GM12865 (cell line): ENCODE data around the gene TMPRSS12.
"Not testable (repeated sequence)": the region's sequence is repeated elsewhere in the genome, so short reads cannot be mapped to it uniquely, and the experiment has no call there.

Experiments
- DNase-seq: peaks from one replicate; pipeline ENCODE4 v3.0.0; 2010; ENCODE audit warnings: low read depth
- H3K4me3 ChIP-seq: 2 replicates; pipeline ENCODE4 v1.5.1; 2011; ENCODE audit warnings: mild to moderate bottlenecking, low read depth, low read length, control low read depth
- TF ChIP-seq, protein P1 (sequence below): IDR thresholded peaks from 2 replicates; pipeline ENCODE4 v1.5.1; 2011; ENCODE audit warnings: low read length, control low read depth, low read depth, inconsistent platforms; ENCODE audit not compliant: insufficient read depth; ENCODE audit errors: missing control alignments

The TMPRSS12 gene

DNA sequence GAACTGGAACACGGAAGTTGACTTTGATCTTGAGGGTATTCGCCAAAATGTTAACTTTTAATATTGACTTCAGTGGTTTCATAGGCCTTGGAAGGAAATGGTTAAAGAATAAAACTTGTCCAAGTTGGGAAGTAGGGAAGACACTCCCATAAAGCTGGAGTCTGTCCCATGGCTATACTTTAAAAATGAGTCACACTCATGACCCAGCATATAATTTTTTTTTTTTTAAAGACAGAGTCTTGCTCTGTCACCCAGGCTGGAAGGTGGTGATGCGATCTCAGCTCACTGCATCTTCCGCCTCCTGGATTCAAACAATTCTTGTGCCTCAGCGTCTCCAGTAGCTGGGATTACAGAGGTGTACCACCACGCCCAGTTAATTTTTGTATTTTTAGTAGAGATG lies 19.6 kb downstream of the TMPRSS12 start:
- TF ChIP-seq, protein P1, sequence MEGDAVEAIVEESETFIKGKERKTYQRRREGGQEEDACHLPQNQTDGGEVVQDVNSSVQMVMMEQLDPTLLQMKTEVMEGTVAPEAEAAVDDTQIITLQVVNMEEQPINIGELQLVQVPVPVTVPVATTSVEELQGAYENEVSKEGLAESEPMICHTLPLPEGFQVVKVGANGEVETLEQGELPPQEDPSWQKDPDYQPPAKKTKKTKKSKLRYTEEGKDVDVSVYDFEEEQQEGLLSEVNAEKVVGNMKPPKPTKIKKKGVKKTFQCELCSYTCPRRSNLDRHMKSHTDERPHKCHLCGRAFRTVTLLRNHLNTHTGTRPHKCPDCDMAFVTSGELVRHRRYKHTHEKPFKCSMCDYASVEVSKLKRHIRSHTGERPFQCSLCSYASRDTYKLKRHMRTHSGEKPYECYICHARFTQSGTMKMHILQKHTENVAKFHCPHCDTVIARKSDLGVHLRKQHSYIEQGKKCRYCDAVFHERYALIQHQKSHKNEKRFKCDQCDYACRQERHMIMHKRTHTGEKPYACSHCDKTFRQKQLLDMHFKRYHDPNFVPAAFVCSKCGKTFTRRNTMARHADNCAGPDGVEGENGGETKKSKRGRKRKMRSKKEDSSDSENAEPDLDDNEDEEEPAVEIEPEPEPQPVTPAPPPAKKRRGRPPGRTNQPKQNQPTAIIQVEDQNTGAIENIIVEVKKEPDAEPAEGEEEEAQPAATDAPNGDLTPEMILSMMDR = no peak
- no peak overlapping the region for H3K4me3 ChIP-seq
- no peak for DNase-seq

DNA sequence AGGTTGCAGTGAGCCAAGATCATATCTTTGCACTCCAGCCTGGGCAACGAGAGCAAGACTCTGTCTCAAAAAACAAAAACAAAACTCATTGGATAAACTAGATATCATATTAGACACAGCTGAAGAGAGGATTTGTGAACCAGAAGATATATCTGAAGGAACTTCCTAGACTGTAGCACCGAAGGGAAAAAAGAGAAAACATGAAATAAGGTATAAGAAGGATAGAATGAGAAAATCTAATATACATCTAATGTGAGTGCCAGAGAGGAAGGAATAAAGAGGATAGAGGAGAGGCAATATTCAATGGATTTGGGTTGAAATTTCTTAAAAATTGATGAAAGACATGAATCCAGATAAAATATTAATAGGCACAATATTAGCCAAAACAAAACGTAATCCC lies 22.5 kb downstream of the TMPRSS12 start:
- TF ChIP-seq, protein P1 = no peak
- no peak for DNase-seq
- no peak overlapping the region for H3K4me3 ChIP-seq

DNA sequence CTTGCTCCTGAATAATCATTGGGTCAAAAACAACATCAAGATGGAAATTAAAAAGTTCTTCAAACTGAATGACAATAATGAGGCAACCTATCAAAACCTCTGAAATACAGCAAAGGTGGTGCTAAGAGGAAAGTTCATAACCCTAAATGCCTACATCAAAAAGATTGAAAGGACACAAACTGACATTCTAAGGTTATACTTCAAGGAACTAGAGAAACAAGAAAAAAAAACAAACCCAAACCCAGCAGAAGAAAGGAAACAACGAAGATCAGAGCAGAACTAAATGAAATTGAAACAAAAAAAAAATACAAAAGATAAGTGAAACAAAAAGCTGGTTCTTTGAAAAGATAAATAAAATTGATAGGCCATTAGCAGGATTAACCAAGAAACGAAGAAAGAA lies 26.2 kb downstream of the TMPRSS12 start:
- not testable (repeated sequence) for DNase-seq, H3K4me3 ChIP-seq

DNA sequence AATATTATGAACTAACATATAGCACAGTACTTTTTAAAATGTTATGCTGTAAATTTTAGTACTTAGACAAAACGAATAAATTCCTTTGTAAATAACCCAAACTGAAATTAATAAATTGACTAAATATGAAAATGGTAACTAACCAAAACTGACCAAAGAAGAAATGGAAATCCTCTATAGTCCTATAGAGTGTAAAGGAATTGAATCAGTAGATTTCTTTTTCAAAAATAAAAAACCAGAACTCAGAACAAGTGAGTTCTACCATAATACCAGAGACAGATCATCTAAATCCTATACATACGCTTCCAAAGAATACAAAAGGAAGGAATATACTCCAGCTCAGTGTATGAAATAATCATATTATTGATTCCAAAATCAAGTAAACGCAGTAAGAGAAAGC lies 39.8 kb downstream of the TMPRSS12 start:
- no peak overlapping the region for H3K4me3 ChIP-seq
- TF ChIP-seq, protein P1 = no peak
- no peak for DNase-seq

DNA sequence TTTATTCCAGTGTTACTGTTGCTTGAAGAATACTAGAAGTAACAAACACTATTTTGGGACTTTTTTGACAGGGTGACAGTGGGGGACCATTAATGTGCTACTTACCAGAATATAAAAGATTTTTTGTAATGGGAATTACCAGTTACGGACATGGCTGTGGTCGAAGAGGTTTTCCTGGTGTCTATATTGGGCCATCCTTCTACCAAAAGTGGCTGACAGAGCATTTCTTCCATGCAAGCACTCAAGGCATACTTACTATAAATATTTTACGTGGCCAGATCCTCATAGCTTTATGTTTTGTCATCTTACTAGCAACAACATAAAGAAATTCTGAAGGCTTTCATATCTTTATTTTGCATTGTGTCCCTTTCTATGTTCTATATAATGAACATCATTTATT lies 44.5 kb downstream of the TMPRSS12 start:
- TF ChIP-seq, protein P1 = no peak
- no peak overlapping the region for H3K4me3 ChIP-seq
- DNase-seq = no peak

DNA sequence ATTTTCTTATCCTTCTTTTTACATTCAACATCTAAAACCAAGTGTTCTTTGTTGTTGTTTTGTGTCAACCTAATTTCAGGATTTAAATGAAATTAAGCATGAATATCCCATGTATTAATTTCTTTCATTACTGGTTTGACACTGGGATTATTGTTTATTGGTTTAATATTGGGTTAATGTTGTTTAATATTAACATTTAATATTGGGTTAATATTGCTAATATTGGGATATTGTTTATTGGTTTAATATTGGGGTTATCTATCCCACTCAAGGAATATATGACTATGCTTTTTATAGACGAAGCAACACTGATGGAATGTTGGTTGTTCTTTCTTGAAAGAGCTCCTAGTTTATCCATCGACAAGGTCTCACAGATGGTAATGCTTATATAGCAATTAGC lies 45.9 kb downstream of the TMPRSS12 start:
- no peak for DNase-seq
- TF ChIP-seq, protein P1 = no peak
- no peak overlapping the region for H3K4me3 ChIP-seq

DNA sequence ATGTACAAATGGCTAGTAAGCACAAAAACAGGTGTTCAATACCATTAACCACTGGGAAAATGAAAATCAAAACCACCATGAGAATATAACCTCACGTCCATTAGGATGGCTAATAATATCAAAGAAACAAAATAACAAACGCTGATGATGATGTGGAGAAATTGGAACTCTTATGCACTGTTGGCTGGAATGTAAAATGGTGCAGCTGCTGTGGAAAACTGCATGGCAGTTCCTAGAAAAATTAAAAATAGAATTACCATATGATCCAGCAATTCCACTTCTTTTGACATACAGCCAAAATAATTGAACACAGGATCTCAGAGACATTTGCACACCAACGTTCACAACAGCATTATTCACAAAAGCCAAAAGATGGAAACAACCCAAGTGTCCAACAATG lies 51.5 kb downstream of the TMPRSS12 start:
- DNase-seq = no peak
- TF ChIP-seq, protein P1 = no peak
- no peak overlapping the region for H3K4me3 ChIP-seq
